Skeletal muscle cell (primary cell): Measurements from ENCODE around the gene ZNF470.

Experiments
- DNase-seq: peaks from one replicate; pipeline ENCODE4 v3.0.0-alpha.2; 2010; ENCODE audit warnings: low read depth
- H3K4me3 ChIP-seq: 2 replicates; pipeline ENCODE4 v1.5.1; 2011; ENCODE audit warnings: low read depth, mild to moderate bottlenecking, control low read depth, low read length, moderate library complexity

ZNF470 gene

DNA sequence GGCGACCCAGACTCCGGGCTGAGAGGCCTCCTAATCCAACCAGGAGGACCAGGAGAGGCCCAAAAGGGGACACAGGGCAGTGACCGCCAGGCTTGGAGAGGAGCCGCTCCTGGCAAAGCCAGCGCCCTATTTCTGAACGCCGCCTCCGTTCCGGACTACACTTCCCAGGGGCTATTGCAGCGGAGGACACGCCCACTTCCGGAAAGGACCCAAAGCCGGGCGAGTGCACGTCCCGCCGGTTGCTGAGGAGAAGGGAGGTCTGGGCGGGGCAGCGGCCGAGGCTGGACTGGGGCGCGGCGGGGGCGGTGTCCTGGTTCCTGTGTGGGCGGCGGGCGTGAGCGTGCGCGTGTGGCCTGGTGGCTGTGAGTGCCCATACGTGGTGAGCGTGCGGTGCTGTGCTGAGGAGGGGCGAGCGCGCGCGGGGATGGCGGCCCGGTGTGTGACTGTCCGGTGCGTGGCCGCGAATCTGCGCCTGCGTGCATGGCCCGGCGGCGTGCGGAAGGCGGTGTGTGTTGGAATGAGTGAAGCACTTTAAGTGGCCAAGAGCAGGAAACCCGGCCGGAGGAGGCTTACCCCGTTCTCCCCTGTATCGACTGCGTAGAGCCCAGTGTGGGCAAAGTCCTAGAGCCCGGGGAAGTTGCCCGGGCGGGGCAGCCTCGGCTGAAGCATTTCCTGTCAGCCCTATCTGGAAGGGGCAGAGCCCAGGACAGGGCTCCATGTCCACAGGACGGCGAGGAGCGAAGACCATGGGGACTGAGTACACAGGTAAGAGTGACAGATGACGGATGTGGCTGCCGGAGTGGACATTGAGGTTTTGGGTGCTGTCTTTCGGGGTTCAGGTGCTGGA, at the start of gene ZNF470:
Gene ZNF470 (plus strand): TSS at position 195 of the 847 bp plus-strand sequence. CDS start 2,844 bp downstream, outside the sequence.
- H3K4me3 ChIP-seq = peak within 1 kb of the TSS; percentile 91
- DNase-seq = peak; percentile 76

- DNase-seq = no peak
- no peak overlapping the region for H3K4me3 ChIP-seq
Measured at GRCh38 chr19:56525214-56525860, 41.9 kb upstream of the ZNF470 start.

- peak overlapping the region; percentile 77 for H3K4me3 ChIP-seq
- DNase-seq = no peak
Measured at GRCh38 chr19:56537442-56537841, 29.8 kb upstream of the ZNF470 start.

DNA sequence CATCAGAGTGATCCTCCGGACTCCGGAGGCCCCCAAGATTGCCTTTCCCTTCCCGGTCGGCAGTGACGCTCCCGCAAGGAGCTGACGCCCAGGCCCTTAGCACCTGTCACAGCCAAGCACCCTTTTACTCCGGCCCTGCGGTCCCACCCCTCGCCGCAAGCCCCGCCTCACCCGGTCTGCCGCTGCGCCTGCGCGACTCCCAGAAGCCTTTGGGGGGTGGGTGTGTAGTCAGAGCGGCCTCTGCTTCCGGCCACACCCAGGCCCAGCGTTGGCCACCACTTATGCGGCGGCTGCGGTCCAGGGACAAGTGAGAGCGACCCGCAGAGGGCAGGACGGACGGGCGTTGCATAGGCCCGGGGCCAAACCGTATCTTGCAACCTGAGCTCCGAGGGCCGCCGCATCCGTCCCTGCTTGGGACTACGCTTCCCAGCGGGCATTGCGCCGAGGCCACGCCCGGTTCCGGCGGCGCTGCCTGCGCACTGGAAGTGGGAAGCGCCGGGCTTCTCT, 29.0 kb upstream of the ZNF470 start:
- peak overlapping the region; percentile 77 for H3K4me3 ChIP-seq
- DNase-seq = peak; percentile 67

- H3K4me3 ChIP-seq = peak within 1 kb of the TSS; percentile 77
- no peak for DNase-seq
Measured at GRCh38 chr19:56538761-56539263, 28.5 kb upstream of the ZNF470 start, which contains the start of gene ZFP28. ZFP28 (plus strand) TSS chr19:56538948; CDS start chr19:56539019, 71 bp downstream.

DNA sequence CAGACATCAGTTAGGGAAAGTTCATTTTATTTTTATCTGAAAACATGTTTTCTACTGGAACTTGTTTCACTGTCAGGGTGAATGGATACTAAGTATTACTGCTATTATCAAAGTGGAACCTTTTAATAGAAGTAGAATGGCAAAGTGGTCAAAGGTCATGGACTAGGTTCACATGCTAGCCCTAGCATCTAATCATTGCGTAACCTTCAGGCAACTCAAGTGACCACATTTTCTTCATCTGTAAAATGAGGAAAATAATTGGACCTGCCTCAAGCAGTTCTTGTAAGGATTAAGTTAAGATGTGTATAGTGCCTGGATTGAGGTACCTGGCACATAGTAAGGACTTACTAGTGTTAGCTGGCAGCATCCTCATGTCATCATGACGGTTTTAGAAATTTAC, 23.5 kb upstream of the ZNF470 start:
- no peak for DNase-seq
- no peak overlapping the region for H3K4me3 ChIP-seq

DNA sequence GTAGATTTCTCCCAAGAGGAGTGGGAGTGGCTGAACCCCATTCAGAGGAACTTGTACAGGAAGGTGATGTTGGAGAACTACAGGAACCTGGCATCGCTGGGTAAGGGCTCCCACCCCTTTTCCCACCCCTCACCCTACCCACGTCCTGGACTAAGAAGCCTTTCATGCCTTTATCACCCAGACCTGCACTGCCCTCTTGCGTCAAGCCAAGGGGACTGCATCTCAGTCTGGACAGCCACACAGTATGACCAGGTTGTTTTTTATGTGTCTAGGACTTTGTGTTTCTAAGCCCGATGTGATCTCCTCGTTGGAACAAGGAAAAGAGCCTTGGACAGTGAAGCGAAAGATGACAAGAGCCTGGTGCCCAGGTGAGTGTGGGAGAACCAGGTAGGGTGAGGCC, 19.7 kb upstream of the ZNF470 start:
- no peak for DNase-seq
- H3K4me3 ChIP-seq = no peak overlapping the region

DNA sequence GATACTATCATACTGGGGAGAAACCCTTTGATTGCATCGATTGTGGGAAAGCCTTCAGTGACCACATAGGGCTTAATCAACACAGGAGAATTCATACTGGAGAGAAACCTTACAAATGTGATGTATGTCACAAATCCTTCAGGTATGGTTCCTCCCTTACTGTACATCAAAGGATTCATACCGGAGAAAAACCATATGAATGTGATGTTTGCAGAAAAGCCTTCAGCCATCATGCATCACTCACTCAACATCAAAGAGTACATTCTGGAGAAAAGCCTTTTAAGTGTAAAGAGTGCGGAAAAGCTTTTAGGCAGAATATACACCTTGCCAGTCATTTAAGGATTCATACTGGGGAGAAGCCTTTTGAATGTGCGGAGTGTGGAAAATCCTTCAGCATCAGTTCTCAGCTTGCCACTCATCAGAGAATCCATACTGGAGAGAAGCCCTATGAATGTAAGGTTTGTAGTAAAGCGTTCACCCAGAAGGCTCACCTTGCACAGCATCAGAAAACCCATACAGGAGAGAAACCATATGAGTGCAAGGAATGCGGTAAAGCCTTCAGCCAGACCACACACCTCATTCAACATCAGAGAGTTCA, 12.9 kb upstream of the ZNF470 start:
- H3K4me3 ChIP-seq = no peak overlapping the region
- DNase-seq = no peak

GRCh38 chr19:56562766-56563165, 4.5 kb upstream of the ZNF470 start:
- no peak overlapping the region for H3K4me3 ChIP-seq
- DNase-seq = no peak

DNA sequence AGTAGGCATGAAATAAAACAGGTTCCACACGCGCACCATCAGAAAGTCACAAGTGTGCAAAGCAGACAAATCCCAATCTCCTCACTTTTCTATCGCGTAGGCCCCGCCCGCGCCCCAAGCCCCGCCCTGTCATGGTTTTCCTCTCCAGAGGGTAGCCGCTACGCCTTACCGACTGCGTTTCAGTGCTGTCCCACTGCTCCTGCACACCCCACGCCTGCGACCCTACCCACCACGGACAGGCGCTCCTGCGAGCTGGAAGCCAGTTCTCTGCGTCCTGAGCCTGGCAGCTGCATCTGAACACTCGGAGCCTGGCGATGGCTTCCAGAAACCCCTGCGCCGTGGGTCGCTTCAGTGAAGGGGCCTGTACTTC, 379 bp upstream of the ZNF470 start:
- DNase-seq = no peak
- peak overlapping the region; percentile 91 for H3K4me3 ChIP-seq

- no peak overlapping the region for H3K4me3 ChIP-seq
- no peak for DNase-seq
Measured at GRCh38 chr19:56572589-56572988, 5.3 kb downstream of the ZNF470 start.

GRCh38 chr19:56573914-56574313, 6.6 kb downstream of the ZNF470 start:
- H3K4me3 ChIP-seq = no peak overlapping the region
- DNase-seq = no peak

DNA sequence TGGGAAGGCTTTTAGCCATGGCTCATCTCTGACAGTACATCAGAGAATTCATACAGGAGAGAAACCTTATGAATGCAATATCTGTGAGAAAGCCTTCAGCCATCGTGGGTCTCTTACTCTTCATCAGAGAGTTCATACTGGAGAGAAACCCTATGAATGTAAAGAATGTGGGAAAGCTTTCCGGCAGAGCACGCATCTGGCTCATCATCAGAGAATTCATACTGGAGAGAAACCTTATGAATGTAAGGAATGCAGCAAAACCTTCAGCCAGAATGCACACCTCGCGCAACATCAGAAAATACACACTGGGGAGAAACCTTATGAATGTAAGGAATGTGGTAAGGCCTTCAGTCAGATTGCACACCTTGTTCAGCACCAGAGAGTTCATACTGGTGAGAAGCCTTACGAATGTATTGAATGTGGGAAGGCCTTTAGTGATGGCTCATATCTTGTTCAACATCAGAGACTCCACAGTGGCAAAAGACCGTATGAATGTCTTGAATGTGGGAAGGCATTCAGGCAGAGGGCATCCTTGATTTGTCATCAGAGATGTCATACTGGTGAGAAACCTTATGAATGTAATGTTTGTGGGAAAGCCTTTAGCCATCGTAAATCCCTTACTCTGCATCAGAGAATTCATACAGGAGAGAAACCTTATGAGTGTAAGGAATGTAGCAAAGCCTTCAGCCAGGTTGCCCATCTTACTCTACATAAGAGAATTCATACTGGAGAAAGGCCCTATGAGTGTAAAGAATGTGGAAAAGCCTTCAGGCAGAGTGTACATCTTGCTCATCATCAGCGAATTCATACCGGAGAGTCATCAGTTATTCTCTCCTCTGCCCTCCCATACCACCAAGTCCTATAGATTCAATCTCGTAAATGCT, 10.7 kb downstream of the ZNF470 start:
- H3K4me3 ChIP-seq = no peak overlapping the region

DNA sequence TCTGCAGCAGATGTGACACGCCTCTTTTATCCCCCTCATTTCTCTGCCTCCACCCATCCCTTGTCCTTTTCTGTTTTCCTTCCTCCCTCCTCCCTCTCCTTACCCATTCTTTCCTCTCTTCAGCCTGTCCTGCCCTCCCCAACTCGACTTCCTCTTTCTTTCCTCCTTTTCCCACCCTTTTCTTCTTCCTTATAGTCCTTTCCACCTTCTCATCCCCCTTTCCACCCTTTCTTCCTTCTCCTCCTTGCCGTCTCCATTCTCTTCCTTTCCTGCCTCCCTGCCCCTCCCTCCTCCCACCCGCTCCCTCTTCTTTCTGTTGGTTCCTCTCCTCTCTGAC, 27.1 kb downstream of the ZNF470 start:
- H3K4me3 ChIP-seq = peak overlapping the region; percentile 94

More for the DNA sequence above, 10.7 kb downstream of the ZNF470 start:
- no peak for DNase-seq

DNA sequence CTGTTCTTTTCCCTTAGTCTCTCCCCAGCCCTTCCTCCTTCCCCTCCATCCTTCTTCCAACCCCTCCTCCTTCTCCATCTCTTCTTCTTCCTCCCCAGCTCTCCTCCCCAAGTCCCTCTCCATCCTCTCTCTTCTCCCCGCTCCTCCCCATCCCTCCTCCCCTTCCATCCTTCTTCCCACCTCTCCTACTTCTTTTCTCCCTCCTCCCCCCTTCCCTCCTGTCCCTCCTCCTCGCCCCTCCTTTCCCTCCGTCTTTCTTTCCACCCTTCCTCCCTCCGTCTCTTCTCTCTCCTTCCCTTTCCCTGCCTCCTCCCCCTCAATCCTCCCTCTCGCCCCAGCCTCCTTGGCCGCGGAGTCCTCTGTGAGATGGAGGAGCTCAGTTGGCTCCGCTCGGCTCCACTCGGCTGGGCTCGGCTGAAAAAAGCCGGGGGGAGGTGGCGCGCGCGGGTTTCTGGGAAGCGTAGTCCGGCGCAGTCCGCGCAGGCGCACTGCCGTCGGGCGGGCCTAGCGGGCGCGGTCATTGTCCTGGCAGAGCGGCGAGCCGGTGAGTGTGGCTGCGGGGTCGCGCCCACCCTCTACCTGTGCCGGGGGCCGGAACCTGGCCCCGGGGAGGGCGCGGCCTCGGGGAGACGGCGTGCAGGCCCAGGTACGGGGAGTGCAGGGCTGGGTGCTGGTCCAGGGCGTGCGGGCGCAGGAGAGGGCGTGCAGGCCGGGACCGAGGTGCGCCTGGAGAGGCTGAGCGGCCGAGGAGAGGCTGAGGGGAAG, 27.7 kb downstream of the ZNF470 start, which contains the start of gene ZNF71:
Gene ZNF71 (plus strand): TSS at position 520 of the 765 bp plus-strand sequence. CDS start 6,257 bp downstream, outside the sequence.
- DNase-seq = peak; percentile 43
- peak within 1 kb of the TSS; percentile 94 for H3K4me3 ChIP-seq

More for the DNA sequence above, 27.1 kb downstream of the ZNF470 start:
- no peak for DNase-seq

DNA sequence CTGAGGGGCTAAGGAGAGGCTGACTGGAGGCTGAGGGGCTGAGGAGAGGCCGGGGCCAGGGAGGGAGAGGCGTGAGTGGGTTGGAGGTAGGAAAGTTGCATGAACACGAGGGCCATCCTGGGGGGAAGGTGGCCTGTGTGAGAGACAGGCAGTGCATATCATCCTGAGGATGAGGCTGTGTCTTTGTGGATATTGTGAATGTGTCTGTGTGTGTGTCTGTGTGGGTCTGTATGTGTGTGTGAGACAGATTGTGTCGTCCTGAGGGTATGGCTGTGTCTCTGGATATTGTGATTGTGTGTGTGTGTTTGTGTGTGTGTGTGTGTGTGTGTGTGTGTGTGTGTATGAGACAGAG, 28.3 kb downstream of the ZNF470 start:
- peak overlapping the region; percentile 94 for H3K4me3 ChIP-seq
- DNase-seq = no peak

DNA sequence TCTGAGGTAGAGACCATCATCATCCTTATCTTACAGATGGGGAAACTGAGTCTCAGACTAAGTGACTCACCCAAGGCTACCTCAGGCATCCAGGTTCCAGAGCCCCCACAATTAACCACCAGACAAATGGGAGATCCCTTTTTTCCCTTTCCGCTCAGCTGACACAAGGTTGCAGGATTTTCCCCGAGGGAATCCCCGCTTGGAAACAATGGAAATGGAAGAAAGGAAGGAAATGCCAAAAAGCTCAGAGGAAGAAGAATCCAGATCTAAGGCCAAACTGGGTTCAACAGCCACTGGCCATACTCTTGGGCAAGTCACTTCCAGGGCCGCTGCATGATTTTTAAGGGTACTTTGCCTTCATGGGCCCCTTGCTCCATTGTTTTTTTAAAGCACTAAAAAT, 29.4 kb downstream of the ZNF470 start:
- H3K4me3 ChIP-seq = no peak overlapping the region
- no peak for DNase-seq

- no peak overlapping the region for H3K4me3 ChIP-seq
- DNase-seq = peak; percentile 19
Measured at GRCh38 chr19:56597696-56598095, 30.4 kb downstream of the ZNF470 start.
